ENCODE results near the gene KCNJ6. TPM values are rescaled to one million over a fixed set of nuclear protein-coding genes. Genes with fewer than 3 reads are reported as not detected.

Gene KCNJ6
- polyA plus RNA-seq, 1 of the 3 experiments (the other 2 are of a cell fraction) = not detected

DNA sequence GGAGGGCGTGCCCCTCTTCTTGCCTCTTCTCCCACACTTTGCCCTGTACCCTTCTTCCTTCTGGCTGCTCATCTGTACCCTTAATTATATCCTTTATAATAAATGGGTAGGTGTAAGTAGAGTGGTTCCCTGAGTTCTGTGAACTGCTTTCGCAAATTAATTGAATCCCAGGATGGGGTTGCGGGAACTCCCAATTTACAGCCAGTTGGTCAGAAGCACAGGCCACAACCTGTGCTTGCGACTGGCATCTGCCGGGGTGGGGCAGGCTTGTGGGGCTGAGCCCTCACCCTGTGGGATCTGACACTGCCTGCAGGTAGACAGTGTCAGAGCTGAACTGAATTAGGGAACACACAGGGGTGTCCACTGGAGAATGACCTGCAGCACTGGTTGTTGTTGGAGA is 244.9 kb downstream of the KCNJ6 start:
- H3K27ac ChIP-seq (ENCODE audit: low read depth in 2 of 2, low read length in 1 of 2) = no peak overlapping the region
- CTCF ChIA-PET = no interaction called here
- H3K4me1 ChIP-seq (ENCODE audit: control insufficient read depth in 1 of 2, insufficient read depth in 2 of 2, low read depth in 1 of 2, low read length in 1 of 2) = no peaks in the 10 kb centered on the region; a peak in 1 of 4 replicates
- no peaks in the 10 kb centered on the region for H3K9me2 ChIP-seq
- no peak overlapping the region for H3K9ac ChIP-seq
- H2AFZ ChIP-seq (ENCODE audit: low read depth) = no peak overlapping the region
- H3K4me3 ChIP-seq (ENCODE audit: low read depth in 2 of 2, low read length in 1 of 2) = no peak overlapping the region
- POLR2A ChIA-PET = no interaction called here
- H3K9me3 ChIP-seq = no peaks in the 10 kb centered on the region
- H4K20me1 ChIP-seq (ENCODE audit: insufficient read depth) = no peaks in the 10 kb centered on the region
- H3K27me3 ChIP-seq (ENCODE audit: insufficient read depth) = peaks cover 23% of the 10 kb centered on the region; the same call in 1 of the 2 replicates
- H3K79me2 ChIP-seq (ENCODE audit: insufficient read depth) = no peaks in the 10 kb centered on the region
- TF ChIP-seq, protein P1, sequence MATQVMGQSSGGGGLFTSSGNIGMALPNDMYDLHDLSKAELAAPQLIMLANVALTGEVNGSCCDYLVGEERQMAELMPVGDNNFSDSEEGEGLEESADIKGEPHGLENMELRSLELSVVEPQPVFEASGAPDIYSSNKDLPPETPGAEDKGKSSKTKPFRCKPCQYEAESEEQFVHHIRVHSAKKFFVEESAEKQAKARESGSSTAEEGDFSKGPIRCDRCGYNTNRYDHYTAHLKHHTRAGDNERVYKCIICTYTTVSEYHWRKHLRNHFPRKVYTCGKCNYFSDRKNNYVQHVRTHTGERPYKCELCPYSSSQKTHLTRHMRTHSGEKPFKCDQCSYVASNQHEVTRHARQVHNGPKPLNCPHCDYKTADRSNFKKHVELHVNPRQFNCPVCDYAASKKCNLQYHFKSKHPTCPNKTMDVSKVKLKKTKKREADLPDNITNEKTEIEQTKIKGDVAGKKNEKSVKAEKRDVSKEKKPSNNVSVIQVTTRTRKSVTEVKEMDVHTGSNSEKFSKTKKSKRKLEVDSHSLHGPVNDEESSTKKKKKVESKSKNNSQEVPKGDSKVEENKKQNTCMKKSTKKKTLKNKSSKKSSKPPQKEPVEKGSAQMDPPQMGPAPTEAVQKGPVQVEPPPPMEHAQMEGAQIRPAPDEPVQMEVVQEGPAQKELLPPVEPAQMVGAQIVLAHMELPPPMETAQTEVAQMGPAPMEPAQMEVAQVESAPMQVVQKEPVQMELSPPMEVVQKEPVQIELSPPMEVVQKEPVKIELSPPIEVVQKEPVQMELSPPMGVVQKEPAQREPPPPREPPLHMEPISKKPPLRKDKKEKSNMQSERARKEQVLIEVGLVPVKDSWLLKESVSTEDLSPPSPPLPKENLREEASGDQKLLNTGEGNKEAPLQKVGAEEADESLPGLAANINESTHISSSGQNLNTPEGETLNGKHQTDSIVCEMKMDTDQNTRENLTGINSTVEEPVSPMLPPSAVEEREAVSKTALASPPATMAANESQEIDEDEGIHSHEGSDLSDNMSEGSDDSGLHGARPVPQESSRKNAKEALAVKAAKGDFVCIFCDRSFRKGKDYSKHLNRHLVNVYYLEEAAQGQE (IDR thresholded peaks at IDR 0.05; ENCODE audit: low read depth, low read length) = no peak
- no peaks in the 10 kb centered on the region for H3K36me3 ChIP-seq (replicated peaks in 1 of 2; ENCODE audit: control insufficient read depth in 1 of 2, insufficient read depth in 2 of 2, low read length in 1 of 2)
- H3K4me2 ChIP-seq = no peak overlapping the region
- 67% methylated on average over 4 of the region's 5 CpGs for WGBS (ENCODE audit: low lambda C conversion rate)
- no peak for DNase-seq
- H3F3A ChIP-seq (replicated peaks; ENCODE audit: insufficient read depth) = no peaks in the 10 kb centered on the region

DNA sequence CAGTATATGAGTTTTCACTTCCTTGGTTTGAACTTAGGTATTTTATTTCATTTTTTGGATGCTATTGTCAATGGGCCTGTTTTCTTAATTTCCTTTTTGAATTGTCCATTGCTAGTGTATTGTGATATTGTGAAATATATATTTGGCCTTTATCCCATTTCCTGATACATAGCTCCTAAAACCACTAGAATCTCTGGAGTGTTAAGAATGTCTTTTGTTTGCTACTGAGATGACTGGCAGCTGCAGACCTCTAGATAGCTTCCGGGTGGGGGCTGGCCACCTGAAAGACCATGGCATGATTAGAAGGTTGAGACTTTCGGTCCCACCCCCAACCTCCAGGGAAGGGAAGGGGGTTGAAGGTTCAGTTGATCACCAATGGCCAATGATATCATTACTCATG is 245.4 kb downstream of the KCNJ6 start:
- Histone ChIP-seq H4K20me1 (ENCODE audit: insufficient read depth) (no peaks in the 10 kb centered on the region), H3K36me3 (replicated peaks in 1 of 2; ENCODE audit: control insufficient read depth in 1 of 2, insufficient read depth in 2 of 2, low read length in 1 of 2) (no peaks in the 10 kb centered on the region), H3K9me2 (no peaks in the 10 kb centered on the region), H3K4me3 (ENCODE audit: low read depth in 2 of 2, low read length in 1 of 2) (no peak overlapping the region), H3F3A (replicated peaks; ENCODE audit: insufficient read depth) (no peaks in the 10 kb centered on the region), H3K4me1 (ENCODE audit: control insufficient read depth in 1 of 2, insufficient read depth in 2 of 2, low read depth in 1 of 2, low read length in 1 of 2) (no peaks in the 10 kb centered on the region; a peak in 1 of 4 replicates), H3K9ac (no peak overlapping the region), H3K79me2 (ENCODE audit: insufficient read depth) (no peaks in the 10 kb centered on the region), H3K27ac (ENCODE audit: low read depth in 2 of 2, low read length in 1 of 2) (no peak overlapping the region), H3K27me3 (ENCODE audit: insufficient read depth) (peaks cover 23% of the 10 kb centered on the region; the same call in 1 of the 2 replicates), H2AFZ (ENCODE audit: low read depth) (no peak overlapping the region), H3K4me2 (no peak overlapping the region), H3K9me3 (no peaks in the 10 kb centered on the region)
- TF ChIP-seq FOSL2 (IDR thresholded peaks at IDR 0.05; ENCODE audit: borderline replicate concordance, low read depth) (no peak), POLR2AphosphoS5 (IDR thresholded peaks at IDR 0.05; ENCODE audit: low read depth, low read length) (no peak), ELF1 (IDR thresholded peaks at IDR 0.05) (no peak), EP300 (IDR thresholded peaks at IDR 0.05; ENCODE audit: borderline replicate concordance in 1 of 2, low read depth in 1 of 2, low read length in 1 of 2) (no peak), MXI1 (IDR thresholded peaks at IDR 0.05; ENCODE audit: low read depth, low read length) (no peak), NRF1 (IDR thresholded peaks at IDR 0.05; ENCODE audit: low read depth, low read length) (no peak)
- 31% methylated on average over 2 of the region's 2 CpGs for WGBS (ENCODE audit: low lambda C conversion rate)
- ChIA-PET POLR2A (no interaction called here), CTCF (no interaction called here)
- DNase-seq = no peak

DNA sequence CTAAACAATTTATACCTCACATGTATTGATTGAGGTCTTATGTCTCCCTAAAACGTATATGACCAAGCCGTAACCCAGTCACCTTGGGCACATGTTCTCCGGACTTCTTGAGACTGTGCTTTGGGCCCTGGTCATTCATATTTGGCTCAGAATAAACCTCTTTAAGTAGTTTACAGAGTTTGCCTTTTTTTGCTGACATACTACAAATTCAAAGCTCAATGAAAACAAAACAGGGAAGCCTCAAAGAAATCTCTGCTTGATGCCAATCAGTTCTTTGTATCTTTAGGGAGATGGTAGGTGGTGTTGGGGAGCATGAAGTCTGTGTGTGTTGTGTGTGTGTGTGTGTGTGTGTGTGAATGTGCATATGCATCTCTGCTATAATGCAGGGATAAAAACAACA is 247.0 kb downstream of the KCNJ6 start:
- no peak overlapping the region for H2AFZ ChIP-seq (ENCODE audit: low read depth)
- 52% methylated on average over 3 of the region's 3 CpGs for WGBS (ENCODE audit: low lambda C conversion rate)
- H3K27ac ChIP-seq (ENCODE audit: low read depth in 2 of 2, low read length in 1 of 2) = no peak overlapping the region
- H4K20me1 ChIP-seq (ENCODE audit: insufficient read depth) = no peaks in the 10 kb centered on the region
- H3K9me3 ChIP-seq = no peaks in the 10 kb centered on the region
- TF ChIP-seq, protein P1 (IDR thresholded peaks at IDR 0.05; ENCODE audit: low read depth, low read length) = no peak
- TF ChIP-seq NFIC (IDR thresholded peaks at IDR 0.05; ENCODE audit: borderline replicate concordance) = no peak
- no peaks in the 10 kb centered on the region for H3K36me3 ChIP-seq (replicated peaks in 1 of 2; ENCODE audit: control insufficient read depth in 1 of 2, insufficient read depth in 2 of 2, low read length in 1 of 2)
- H3K9me2 ChIP-seq = no peaks in the 10 kb centered on the region
- no peaks in the 10 kb centered on the region for H3K4me1 ChIP-seq (ENCODE audit: control insufficient read depth in 1 of 2, insufficient read depth in 2 of 2, low read depth in 1 of 2, low read length in 1 of 2)
- H3K4me2 ChIP-seq = no peak overlapping the region
- no peak overlapping the region for H3K9ac ChIP-seq
- no peak overlapping the region for H3K4me3 ChIP-seq (ENCODE audit: low read depth in 2 of 2, low read length in 1 of 2)
- ChIA-PET POLR2A (no interaction called here), CTCF (interaction anchor here (1.2 to 1.3 kb wide), 2 partner anchors 159 to 246 kb away, joined by 3 to 4 read pairs; no protein-coding TSS in a partner anchor)
- no peak for DNase-seq
- no peaks in the 10 kb centered on the region for H3F3A ChIP-seq (replicated peaks; ENCODE audit: insufficient read depth)
- peaks cover 15% of the 10 kb centered on the region; the same call in 1 of the 2 replicates for H3K27me3 ChIP-seq (ENCODE audit: insufficient read depth)
- H3K79me2 ChIP-seq (ENCODE audit: insufficient read depth) = no peaks in the 10 kb centered on the region
